Prostate gland (tissue), 2 donors: Measurements from ENCODE around the gene OLIG3.

Source experiments
- POLR2A ChIP-seq: fragments of 450-650 bp; IDR thresholded peaks from one replicate; pipeline ENCODE4 v1.6.1; 2016; ENCODE audit warnings: antibody characterized with exemption, mild to moderate bottlenecking
- TF ChIP-seq, protein P1 (sequence below), 4 experiments: fragments of 200-600 bp in 2 of 4; fragments of 450-650 bp in 2 of 4; sonication (generic) in 2 of 4; IDR thresholded peaks; 1 replicate in 3 of 4; 2 replicates in 1 of 4; pipeline ENCODE4 v1.5.1; 2016 to 2019; ENCODE audit warnings: antibody characterized with exemption in 4 of 4, mild to moderate bottlenecking in 2 of 4, moderate library complexity in 2 of 4

DNA sequence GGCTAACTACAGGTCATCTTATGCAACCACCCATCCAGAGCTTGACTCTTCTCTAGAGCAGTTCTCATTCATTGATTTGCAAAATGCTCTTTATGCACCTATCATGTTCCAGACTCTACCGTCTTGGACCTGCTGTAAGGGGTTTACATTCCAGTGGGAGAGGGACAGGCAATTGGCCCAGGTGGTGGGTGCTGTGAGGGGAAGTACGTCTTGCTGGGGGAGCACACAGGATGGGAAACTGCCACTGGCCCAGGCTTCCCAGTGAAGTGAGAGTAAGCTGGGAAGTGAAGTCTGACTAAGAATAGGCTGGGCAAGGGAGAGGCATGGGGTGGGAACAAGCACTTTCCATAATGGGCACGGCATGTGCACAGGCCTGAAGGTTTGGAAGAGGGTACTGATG is 13.8 kb downstream of the OLIG3 start:
- TF ChIP-seq, protein P1, sequence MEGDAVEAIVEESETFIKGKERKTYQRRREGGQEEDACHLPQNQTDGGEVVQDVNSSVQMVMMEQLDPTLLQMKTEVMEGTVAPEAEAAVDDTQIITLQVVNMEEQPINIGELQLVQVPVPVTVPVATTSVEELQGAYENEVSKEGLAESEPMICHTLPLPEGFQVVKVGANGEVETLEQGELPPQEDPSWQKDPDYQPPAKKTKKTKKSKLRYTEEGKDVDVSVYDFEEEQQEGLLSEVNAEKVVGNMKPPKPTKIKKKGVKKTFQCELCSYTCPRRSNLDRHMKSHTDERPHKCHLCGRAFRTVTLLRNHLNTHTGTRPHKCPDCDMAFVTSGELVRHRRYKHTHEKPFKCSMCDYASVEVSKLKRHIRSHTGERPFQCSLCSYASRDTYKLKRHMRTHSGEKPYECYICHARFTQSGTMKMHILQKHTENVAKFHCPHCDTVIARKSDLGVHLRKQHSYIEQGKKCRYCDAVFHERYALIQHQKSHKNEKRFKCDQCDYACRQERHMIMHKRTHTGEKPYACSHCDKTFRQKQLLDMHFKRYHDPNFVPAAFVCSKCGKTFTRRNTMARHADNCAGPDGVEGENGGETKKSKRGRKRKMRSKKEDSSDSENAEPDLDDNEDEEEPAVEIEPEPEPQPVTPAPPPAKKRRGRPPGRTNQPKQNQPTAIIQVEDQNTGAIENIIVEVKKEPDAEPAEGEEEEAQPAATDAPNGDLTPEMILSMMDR (IDR thresholded peaks at IDR 0.05): no peak
- TF ChIP-seq POLR2A: no peak
